GM12892 (cell line): ENCODE results near the gene C3orf70.
"Not testable (repeated sequence)": the region's sequence is repeated elsewhere in the genome, so short reads cannot be mapped to it uniquely, and the experiment has no call there.

Source experiments
- DNase-seq: peaks from one replicate; pipeline ENCODE4 v3.0.0; 2011; ENCODE audit not compliant: insufficient read length
- FAIRE-seq: peaks from 2 replicates; lab custom pipeline; 2011; peaks lifted over from hg19 to GRCh38; lab: Jason Lieb, UNC
- POLR2A ChIP-seq: IDR thresholded peaks from 2 replicates; pipeline ENCODE4 v1.6.1; 2011; ENCODE audit warnings: low read depth, low read length, control low read depth
- POLR2AphosphoS5 ChIP-seq: IDR thresholded peaks from 2 replicates; pipeline ENCODE4 v1.6.1; 2011; ENCODE audit warnings: low read depth, low read length, control low read depth
- TAF1 ChIP-seq: IDR thresholded peaks from 2 replicates; pipeline ENCODE4 v1.6.1; 2011; ENCODE audit warnings: low read depth, mild to moderate bottlenecking, control low read depth, low read length, borderline replicate concordance

Gene C3orf70

DNA sequence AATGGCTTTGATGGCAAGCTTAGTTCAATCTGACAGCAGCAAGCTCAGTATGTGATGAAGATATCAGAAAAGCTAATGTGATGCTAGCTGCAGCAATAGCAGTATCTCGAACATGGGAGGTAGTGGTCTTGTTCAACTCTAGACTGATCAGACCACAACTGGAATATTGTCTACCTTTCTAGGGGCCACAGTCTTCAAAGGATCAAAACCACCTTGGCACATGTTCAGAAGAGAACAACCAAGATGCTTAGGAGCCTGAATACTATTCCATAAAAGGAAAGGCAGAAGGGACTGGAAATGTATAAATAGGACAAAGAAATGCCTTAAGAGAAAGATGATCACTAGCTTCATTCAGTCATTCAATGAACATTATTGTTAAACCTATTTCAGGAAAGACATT is 2.3 kb downstream of the C3orf70 start:
- TF ChIP-seq TAF1 = no peak
- no peak for TF ChIP-seq POLR2AphosphoS5
- TF ChIP-seq POLR2A = no peak
- DNase-seq (no peak), FAIRE-seq (no peak)

DNA sequence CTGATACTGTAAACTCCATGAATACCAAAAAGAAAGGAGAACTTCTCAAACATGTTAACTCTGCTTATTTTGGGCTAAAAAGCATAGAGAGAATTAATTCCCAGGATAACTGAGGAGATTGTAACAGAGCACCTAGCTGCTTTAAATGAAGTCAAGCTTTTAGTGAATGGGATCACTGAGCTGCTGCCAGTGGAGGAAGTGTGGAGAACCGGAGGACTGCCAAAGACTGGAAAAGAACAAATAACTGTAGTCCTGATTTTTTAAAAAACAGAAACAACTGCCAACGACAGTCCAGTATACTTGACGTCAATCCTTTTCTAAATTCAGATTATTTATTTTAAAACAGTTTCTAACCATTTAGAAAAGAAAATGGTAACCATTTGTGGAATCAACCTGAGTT is 3.3 kb downstream of the C3orf70 start:
- FAIRE-seq (no peak), DNase-seq (no peak)
- TF ChIP-seq POLR2AphosphoS5 (no peak), POLR2A (no peak), TAF1 (no peak)

DNA sequence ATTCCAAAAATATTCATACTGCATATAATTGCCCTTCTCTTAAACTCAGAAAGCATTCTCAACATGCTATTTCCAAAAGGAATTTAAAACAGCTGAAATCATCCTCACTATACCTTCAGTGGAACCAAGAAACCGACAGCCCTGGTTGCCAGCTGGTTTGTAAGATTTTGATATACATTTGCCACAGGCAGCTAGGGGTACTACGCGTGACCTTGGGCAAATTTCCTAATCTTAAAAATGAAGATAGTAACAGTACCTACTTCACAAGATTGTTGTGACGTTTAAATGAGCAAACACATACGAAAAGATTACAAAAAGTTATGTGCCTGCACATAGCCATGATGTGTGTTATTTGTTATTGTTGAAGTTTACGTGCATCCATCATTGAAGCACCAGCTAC is 7.3 kb downstream of the C3orf70 start:
- DNase-seq (no peak), FAIRE-seq (no peak)
- no peak for TF ChIP-seq POLR2AphosphoS5
- no peak for TF ChIP-seq POLR2A
- no peak for TF ChIP-seq TAF1

DNA sequence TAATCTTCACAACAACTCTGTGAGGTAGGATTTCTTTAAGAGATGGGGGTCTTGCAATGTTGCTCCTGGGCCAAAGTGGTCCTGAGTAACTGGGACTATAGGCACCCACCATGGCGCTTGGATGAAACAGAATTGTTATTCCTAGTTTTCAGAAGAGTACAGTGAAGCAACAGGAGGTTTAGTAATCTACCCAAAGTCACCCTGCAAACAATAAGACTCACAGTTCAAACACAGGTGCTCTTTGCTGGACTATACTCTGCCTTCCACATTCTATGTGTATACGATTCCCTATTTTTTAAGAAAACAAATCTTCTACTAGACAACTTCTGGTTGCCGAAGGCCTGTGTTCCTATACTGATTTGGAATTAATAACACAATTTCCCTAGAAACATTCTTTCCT is 8.1 kb downstream of the C3orf70 start:
- no peak for TF ChIP-seq POLR2A
- TF ChIP-seq POLR2AphosphoS5 = no peak
- TF ChIP-seq TAF1 = no peak
- DNase-seq (no peak), FAIRE-seq (no peak)

DNA sequence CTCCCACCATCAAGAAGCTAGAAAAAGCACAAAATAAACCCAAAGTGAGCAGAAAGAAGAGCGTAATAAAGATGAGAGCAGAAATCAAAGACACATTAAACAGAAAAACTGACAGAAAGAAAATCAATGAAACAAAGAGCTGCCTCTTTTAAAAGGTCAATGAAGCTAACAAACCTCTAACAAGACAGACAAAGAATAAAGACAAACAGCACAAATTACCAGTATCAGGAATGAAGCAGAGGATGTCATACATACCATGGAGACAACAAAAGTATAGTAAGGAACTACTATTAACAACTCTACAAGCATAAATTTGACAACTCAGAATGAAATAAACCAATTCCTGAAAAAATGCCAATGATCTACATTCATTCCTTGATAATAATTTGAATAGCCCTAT is 15.0 kb downstream of the C3orf70 start:
- FAIRE-seq (no peak), DNase-seq (no peak)
- TF ChIP-seq POLR2A = no peak
- TF ChIP-seq POLR2AphosphoS5 = no peak
- no peak for TF ChIP-seq TAF1

DNA sequence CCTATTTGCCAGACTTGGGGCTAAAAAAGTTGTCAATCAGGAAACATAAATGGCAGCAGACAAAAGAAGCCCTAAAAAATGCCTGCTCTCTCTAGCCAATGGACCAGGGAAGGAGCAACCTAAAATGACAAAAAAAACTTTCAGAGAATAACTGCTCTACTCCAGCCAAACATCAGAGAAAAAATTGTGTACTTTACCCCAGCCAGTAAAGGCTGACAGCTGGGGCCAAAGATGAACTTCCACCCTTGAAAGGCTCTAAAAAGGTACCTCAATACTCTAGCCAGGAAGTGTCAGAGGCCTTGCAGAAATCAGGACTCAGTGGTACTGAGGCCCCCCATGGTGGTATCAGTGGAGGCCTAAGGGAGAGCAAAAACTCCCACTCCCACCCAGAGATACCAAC is 18.4 kb downstream of the C3orf70 start:
- TF ChIP-seq POLR2A = no peak
- no peak for TF ChIP-seq POLR2AphosphoS5
- TF ChIP-seq TAF1 = no peak
- no peak for DNase-seq
- FAIRE-seq = no peak

DNA sequence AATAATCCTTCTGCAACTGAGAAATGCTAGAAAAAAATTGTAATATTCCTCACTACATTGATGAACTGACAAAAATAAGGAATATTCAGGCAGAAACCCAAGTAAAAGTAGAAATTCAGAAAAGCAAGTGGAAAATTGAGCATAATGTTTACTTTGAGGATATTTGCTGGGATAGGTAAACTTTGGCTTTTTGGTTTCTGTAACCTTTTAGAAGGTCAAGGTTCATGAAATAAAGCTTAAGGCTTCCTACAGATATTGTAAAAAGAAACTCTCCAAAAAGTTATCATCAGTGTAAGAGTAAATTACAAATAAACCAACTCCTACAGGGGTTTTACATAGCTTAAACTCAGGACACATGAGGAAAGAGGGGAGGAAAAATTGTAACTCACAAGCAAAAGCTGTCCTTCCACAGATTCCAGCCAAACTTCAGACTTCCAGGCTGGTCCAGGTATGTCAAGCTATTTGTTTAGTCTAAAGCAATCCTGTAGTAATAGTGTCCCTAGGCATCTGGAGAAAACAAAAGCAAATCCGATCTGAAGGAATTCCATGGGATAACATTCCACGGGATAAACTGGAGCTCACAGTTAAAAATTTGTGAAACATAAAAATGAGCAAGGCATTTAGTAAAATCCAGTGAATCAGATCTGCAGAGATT is 21.1 kb downstream of the C3orf70 start:
- TF ChIP-seq POLR2A (no peak), POLR2AphosphoS5 (no peak)
- no peak for DNase-seq
- no peak for FAIRE-seq

DNA sequence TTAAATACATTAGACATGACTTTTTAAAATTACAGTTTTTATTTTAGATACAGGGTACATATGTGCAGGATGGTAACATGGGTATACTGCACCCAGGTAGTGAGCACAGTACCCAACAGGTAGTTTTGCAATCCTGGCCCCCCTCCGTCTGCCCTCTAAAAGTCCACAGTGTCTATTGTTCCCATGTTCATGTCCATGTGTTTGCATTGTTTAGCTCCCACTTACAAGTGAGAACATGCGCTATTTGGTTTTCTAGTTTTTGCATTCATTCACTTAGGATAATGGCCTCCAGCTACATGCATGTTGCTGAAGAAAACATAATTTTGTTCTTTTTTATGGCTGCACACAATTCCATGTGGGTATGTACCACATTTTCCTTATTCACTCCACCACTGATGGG is 23.8 kb downstream of the C3orf70 start:
- DNase-seq = no peak
- FAIRE-seq = no peak

GRCh38 chr3:185126201-185126600 is 26.7 kb downstream of the C3orf70 start:
- TF ChIP-seq POLR2A = no peak
- no peak for TF ChIP-seq POLR2AphosphoS5
- no peak for TF ChIP-seq TAF1
- DNase-seq (no peak), FAIRE-seq (no peak)

More for the DNA sequence above, 23.8 kb downstream of the C3orf70 start:
- TF ChIP-seq POLR2A (no peak), TAF1 (no peak), POLR2AphosphoS5 (no peak)

DNA sequence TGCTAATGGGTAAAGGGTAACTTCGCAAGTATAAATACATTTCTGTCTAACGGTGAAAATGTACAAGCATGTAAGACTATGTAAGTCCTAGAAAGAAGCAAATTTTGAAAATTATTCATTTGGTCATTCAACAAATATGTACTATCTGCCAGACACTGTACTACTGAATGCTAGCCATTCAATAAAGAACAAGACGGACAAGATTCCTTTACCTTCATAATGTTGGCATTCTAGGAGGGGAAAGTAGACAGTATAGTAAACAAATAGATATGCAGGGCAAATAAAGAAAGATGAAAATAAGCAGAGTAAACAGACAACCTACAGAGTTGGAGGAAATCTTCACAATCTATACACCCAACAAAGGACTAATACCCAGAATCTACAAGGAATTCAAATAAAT is 32.7 kb downstream of the C3orf70 start:
- no peak for TF ChIP-seq TAF1
- TF ChIP-seq POLR2AphosphoS5 = no peak
- TF ChIP-seq POLR2A = no peak
- DNase-seq = no peak
- FAIRE-seq = no peak

GRCh38 chr3:185115371-185115770 is 37.5 kb downstream of the C3orf70 start:
- TF ChIP-seq POLR2A (no peak), POLR2AphosphoS5 (no peak), TAF1 (no peak)
- no peak for DNase-seq
- no peak for FAIRE-seq

- TF ChIP-seq TAF1 = no peak
- no peak for TF ChIP-seq POLR2AphosphoS5
- no peak for TF ChIP-seq POLR2A
- no peak for FAIRE-seq
- DNase-seq = no peak
Measured at GRCh38 chr3:185114756-185115155, 38.1 kb downstream of the C3orf70 start.

DNA sequence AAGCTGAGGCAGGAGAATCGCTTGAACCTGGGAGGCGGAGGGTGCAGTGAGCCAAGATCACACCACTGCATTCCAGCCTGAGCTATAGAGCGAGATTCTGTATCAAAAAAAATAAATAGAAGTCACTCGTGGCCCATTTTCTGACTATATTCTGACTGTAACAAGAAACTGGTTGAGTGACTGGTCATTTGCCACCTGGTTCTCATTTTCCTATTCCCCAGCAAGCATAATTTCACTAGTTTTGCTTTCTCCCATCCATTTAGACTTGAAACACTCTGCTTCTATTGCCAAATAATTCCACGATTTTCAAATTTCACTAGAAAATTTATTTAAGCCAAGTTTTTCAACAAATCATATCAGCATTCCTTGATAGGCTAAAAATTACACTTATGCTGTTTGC is 40.7 kb downstream of the C3orf70 start:
- FAIRE-seq (no peak), DNase-seq (no peak)
- no peak for TF ChIP-seq POLR2AphosphoS5
- no peak for TF ChIP-seq TAF1
- no peak for TF ChIP-seq POLR2A

DNA sequence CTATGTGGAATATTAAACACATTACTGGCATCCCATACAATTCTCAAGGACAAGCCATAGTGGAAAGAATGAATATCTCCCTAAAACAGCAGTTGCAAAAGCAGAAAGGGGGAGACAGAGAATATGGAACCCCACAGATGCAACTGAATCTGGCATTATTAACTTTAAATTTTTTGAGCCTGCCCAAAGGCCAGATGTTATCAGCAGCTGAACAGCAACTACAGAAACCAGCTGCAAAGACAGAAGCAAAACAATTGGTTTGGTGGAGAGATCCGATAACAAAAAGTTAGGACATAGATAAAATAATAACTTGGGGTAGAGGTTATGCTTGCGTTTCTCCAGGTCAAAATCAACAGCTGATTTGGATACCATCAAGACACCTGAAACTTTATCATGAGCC is 43.8 kb downstream of the C3orf70 start:
- DNase-seq, FAIRE-seq: not testable (repeated sequence)

DNA sequence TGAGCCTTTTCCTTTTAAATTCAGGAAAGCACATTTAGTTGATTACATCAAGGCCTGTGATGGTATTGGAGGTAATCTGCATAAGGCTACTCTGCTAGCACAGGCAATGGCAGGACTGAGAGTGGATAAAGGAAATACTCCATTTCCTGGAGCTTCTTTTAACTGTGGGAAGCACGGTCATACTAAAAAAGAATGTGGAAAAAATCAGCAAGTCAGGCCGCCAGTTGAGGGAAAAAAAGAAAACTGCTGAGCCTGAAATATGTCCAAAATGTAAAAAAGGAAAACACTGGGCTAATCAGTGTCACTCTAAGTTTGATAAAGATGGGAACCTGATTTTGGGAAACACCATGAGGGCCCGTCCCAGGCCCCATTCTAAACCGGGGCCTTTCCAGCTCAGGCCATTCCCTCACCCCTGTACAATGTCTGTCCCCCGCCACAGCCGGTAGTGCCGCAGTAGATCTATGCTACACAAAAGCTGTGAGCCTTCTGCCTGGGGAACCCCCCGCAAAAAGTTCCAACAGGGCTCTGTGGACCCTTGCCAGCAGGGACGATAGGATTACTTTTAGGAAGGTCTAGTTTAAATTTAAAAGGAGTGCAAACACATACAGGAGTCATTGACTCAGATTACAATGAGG is 46.5 kb downstream of the C3orf70 start:
- not testable (repeated sequence) for DNase-seq, FAIRE-seq
